ENCODE results near the gene RALGPS1.

Gene RALGPS1

DNA sequence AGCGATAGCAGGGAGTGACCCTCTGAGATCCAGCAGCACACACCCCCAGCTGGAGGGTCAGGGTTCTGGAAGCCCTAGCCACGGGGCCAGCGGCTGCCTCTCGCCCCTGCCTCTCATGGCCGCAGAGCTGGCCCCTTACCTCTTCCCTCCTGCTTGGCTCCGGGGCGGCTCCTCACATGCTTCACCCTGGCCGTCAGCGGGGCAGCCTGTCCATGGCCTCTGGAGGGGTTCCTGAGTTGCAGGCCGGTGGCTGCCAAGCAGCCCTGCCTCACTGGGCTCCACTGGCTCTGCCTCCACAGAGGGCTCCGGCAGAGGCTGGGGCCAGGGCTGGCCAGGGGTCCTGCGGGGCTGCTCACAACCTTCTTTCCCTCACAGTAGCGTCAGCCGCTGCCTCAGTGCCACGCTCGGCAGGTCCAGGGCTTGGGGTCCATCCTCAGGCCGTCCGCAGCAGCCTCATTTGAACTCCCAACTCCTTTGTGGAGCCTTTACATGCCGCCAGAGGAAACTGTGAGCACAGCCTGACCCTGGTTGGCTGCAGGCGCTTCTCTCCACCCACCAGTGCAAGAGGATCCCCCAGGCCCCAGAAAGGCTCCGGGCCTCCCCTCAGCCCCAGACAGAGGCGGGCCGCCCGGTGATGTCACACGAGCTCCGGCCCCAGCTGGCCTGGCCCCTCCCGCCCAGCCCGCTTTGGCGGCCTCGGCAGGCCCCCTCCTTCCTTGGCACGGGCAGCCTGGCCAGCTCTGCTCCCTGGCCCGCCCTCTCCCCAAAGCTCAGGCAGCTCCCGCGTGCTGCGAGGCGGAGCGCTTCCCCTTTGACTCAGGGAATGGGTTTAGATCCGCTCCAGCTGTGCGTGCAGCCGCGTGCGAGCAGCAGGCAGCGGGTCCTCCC lies 207.8 kb downstream of the RALGPS1 start, which contains the start of gene ANGPTL2:
Gene ANGPTL2 (minus strand): TSS at position 460 of the 888 bp plus-strand sequence. CDS start 13,904 bp downstream, outside the sequence.
- no peak for DNase-seq (ENCODE audit: low spot score)

DNA sequence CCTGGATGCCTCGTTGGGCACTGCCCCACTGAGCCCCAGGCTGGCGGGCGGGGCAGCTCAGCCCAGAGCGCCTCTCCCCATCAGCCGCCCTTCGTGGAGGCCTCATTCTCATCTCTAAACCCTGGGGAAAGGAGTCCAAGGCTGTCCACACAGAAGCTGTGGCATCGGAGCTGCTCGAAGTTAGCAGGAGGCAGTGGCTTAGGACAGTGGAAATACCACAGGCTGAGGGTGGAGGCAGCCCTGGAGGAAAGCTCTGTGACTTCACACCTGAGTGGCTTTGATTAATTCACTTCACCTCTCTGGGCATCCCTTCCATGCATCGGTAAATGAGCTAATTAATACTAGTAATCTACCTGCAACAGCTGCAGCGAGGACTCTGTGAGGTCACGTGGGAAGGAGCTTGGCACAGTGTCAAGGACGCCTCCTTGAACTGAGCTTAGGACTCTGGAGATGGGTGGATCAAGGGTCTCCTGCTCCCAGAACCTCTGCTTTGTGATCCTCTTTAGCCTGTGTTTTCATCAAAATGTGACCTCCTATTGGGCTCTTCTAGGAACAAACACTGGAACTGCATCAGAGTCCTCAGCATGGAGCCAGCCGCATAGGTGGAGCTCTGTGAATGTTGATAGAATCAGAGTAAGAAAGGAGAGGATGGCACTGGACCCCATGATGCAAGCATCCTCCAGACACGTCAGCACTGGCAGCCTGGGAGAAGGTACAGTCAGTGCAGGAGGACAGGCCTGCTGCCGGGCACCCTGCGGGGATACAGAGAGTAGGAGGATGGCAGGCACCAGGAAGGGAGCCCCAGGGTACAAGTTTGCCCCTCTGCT lies 208.7 kb downstream of the RALGPS1 start:
- DNase-seq (ENCODE audit: low spot score) = no peak

DNA sequence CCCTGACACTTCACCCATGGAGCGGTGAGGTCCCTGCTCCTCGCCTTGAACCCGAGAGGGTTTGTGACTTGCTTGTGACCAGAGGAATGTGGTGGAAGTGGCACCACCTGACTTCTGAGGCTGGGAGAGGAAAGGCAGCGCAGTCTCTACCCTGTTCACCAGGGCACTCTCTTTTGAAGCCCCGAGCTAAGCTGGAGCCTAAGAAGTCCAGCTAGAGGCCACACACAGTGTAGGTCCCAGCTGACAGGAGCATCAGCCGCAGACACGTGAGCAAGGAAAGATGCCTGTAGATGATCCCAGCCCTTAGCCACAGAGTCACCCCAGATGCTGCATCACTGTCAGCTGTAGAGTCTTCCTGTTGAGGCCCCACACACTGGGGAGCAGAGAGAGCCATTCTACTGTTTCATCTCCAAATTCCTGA lies 209.5 kb downstream of the RALGPS1 start:
- no peak for DNase-seq (ENCODE audit: low spot score)

DNA sequence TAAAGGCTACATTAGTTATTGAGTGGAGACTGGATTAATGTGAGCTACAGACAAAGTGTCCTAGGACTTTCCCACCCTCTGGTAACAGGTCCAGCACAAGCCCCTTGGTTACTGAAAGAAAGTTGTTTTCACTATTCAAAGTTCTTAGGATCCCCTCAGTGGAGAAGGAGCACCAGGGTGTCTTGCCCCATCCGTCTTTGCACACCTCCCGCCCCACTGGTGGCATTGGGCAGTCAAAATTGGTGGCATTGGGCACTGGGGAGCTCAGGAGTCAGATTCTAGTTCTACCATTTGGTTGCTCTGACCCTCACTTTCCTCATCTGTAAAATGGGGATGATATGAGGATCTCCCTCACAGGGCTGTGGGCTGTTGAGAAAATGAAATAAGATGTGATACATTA lies 210.2 kb downstream of the RALGPS1 start:
- DNase-seq (ENCODE audit: low spot score) = no peak

DNA sequence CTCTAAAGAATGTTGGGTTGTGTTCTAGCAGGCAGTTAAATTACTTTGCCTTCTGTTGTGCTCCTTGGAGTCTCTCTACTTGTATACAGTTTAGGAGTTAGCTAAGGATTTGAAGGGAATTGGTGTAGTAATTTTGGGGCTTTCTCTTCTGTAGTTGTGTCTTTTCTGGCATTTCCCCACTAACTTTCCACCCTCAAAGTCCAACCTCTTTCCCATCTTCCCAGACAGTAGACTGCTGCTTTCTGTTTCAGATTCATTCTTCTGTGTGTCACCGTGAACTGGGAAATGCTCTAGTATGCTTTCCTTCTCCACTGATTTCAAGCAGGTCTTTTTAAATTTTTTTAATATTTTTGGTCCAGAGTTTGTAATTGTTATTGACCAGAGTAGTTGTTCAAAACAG lies 212.4 kb downstream of the RALGPS1 start:
- DNase-seq (ENCODE audit: low spot score) = no peak

DNA sequence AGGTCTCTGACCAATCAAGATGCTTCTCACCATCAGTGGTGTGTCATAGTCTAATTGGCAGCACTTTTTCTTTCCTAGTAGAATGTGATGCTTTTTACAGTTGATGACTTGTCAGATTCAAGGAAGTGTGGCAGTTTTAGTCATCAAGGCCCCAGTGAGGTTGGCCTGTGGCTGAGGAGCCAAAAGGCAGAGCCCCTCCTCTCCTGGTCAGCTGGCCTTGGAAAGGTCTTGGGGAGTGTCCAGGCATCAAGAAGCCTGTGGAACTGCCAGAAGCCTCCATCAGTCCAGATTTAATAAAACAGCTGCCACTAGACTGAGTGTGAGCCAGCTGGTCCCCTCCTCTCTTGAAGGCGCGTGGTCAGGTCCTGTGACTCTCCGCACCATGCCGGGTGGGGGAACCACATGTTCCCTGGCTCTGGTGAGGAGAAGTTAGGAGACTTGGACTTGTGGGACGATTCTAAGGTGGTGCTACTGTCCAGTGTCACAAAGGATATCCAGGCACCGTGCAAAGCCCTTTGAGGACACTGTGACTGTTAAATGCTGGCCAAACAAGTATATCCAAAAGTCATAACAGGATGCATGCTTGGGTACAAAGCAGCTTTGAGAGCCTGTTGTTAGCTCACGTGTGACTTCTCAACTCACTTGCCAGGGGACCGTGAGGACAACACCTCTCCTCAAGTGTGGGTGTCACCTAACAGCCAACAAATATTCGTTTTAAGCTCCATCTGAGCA lies 213.9 kb downstream of the RALGPS1 start:
- no peak for DNase-seq (ENCODE audit: low spot score)

DNA sequence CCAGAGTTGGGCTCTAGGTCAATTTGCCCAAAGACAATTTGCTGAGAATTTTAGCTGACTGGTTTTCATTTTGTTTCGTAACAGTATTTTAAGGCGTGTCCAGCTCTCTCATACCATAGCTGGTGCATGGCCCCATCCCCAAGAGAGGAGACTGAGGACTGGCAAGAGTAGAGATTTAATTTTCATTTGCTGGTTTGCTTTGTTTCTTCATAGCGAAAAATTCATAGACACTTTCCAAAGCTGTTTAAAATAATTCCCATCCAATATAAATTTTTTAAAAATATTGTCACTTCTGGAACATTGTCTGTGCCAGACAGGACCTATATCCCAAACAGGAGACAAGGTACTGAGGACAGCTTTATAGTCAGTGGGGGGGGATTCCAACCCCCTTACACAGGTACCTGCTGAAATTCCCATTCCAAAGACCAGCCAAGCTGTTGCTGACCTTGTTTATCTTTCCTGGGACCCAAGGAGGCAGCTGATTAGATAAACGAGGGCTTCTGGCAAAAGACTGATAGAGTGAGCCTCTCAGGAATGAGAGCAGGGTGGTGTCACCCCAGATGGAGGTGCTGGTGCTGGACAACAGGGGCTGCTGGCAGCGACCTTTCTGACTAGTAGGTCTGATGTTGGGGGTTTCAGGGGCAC lies 214.6 kb downstream of the RALGPS1 start:
- DNase-seq (ENCODE audit: low spot score) = no peak

DNA sequence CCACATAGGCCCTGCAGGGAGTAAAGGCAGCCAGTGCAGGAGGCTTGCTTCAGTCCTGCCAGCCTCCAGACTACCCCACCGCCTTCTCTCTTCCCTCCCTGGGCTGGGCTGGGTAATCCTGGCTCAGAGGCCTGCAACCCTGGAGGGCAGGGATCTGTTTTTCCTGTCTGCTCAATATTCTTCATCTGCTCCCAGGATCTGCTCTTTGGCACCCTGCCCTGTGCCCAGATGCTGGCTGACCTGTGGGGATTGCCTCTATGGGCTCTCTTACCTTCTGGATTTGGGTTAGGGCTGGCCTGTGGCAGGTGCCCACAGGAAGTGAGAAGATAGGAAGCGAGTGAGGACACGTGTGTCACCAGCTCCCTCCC lies 215.1 kb downstream of the RALGPS1 start:
- DNase-seq (ENCODE audit: low spot score) = no peak

DNA sequence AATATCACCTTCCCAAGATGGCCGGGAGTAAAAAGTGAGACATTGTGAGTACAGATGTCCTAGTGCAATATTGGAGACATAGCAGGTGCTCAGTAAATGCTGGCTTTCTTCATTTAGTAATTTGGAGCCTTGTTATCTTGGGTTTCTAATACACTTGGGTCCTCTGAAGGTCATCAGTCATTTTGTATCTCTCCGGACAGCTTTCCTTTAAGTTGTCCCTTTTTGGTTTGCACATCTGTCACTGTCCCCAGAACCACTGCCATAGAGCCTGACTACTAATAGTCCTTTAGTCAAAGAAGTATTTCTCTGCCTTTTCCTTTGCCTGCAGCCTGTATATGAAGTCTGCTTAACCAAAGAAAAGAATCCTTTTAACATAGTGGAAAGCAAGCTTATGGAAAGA lies 215.7 kb downstream of the RALGPS1 start:
- no peak for DNase-seq (ENCODE audit: low spot score)

DNA sequence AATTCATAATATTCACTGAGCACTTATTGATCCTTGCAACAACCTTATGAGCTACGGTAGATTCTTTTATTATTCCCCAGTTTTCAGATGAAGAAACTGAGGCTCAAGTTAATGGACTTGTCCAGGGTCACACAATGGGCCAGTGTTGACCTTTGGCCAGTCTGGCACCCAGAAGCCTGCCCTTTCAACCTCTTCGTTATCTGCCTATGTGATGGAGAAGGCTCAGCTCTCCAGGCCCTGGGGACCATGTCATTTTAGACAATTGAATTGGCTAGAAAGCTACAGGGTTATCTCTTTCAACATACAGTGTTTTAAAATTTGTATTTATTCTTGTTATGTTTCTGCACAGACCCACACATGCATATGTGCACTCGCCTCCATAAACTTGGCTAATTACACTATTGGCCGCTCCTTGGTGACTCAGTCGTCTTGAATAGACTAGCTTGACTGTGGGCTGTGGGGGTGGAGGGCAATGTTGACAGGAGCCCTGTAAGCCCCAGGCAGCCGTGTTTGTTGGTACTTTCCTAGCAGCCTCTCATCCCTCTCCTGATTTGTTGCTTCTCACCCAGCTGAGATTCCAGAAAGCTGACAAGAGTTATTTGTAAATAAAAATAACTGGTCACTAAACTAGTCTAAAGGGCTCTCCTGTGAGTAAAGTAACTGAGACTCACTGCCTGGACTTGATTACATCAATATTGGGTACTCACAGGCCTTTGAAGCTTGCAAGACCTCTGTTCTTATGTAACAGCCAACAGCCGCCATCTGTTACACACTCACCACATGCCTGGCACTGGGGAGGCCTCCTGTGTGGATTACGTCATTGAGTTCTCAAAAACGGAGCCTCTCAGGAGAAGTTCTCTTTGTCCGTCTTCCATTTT lies 216.3 kb downstream of the RALGPS1 start:
- DNase-seq (ENCODE audit: low spot score) = no peak

DNA sequence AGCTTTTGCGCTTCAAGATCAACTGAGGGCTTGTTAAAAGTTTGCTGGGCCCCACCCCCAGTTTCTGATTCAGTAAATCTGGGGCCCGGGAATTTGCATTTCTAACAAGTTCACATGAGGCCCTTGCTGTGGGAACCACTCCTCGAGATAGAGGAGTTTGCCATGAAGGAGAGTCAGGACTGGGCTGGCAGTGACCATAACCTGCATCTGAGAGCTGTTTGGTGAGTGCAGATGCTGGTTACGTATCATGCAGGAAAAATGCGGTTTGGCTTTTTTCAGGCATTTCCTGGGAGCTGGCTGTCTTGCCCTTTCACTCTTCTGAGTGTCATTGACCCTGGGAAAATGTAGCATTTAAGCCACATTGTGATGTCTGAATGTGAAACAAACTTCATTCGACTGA lies 217.3 kb downstream of the RALGPS1 start:
- DNase-seq (ENCODE audit: low spot score) = no peak

DNA sequence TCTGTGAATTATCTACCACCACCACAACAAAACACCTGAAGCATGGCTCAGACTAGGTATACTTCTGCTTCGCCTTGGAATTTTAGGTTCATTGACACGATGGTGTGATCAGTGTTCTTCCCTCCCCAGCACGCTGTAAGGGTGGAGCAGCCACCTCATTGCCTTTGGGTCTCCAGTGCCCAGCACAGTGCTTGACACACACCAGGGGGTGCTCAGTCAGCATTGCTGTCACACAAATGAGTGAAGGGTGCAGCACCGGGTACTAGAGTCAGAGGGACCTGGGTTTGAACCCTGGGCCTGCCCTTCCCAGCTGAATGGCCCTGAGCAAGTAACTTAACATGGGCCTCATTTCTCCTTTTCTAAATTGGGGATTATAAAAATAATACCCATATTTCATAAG lies 217.8 kb downstream of the RALGPS1 start:
- no peak for DNase-seq (ENCODE audit: low spot score)

DNA sequence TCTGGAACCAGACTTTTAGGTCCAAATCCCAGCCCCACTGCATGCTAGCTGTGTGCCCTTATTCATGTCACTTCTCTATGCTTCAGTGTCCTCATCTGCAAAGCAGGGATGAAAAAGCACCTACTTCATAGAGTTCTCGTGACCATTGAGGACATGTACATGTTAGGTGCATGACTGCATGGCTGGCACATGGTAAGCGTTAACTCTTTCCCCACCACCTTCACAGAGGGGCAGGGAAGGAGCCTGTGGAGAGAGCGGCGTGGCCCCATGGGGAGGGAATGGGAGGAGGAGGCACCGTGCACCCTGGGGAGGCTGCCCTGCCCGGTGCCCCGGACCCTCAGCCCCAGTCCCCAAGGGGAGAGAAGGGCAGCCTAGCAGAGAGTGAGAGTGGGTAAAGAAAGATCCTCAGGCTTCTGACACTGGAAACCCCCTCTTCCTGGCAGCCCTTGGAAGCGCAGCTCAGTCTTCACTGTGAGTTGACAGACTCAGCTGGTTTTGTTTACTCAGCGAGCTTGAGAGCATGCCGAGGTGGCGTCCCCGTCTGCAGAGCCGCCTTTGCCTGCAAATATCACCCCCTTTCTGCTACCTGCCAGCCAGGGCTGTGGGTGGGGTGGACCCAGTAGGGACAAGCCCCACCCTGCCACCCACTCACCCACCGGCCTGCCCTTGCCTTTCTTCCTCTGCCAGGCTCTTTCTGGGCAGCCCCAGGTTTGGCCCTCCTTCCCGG lies 218.5 kb downstream of the RALGPS1 start:
- DNase-seq (ENCODE audit: low spot score) = no peak

DNA sequence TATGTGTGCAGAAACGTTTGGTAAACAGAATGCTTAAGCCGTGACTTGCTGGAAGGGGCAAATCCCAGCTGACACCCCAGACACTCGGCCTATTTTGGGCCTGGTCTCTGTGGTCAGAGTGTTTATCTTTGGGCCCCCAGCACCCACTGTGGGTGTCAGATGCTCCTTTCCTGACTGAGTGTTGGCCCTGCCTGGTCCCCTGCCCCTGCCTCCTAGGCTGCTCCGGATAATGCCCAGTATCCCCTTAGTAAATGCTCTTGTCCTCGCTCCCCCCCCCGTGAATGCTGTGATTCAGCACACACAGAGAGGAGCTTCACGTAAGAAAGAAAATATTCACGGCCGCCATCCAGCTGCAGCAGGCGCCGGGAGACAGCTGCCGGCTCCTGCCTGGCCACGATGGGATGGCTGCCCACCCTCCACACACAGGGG lies 219.2 kb downstream of the RALGPS1 start:
- DNase-seq (ENCODE audit: low spot score) = no peak

DNA sequence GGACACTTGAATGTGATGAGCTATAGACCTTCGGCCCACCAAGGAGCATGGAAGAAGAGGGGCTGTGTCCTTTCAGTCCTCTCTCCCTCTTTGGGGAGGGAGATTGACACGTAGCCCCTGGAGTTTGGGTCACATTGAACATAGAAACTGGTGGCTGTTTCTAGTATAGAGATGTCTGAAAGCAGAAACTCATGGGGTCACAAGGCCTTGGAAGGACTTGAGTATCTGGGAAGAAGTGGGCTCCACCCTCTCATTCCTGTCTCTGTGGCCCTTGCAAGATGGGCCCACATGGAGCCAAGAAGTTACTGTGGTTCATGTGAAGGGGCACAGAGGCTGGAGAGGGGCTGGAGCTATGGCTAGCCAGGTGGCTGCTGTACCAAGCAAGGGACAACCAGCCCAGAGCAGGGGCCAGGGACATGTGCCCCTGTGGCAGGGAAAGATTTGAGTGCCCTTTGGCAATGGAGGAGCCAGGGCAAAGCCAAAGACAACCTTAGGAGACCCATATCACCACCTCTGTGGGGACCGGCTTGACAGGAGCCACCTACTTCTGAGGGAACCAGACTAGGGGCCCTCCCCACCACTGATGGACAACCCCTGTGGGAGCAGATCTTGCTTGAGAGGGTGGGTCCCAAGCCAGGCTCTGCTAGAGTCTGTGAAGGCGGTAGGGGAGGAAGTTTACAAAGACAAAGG lies 220.6 kb downstream of the RALGPS1 start:
- no peak for DNase-seq (ENCODE audit: low spot score)

DNA sequence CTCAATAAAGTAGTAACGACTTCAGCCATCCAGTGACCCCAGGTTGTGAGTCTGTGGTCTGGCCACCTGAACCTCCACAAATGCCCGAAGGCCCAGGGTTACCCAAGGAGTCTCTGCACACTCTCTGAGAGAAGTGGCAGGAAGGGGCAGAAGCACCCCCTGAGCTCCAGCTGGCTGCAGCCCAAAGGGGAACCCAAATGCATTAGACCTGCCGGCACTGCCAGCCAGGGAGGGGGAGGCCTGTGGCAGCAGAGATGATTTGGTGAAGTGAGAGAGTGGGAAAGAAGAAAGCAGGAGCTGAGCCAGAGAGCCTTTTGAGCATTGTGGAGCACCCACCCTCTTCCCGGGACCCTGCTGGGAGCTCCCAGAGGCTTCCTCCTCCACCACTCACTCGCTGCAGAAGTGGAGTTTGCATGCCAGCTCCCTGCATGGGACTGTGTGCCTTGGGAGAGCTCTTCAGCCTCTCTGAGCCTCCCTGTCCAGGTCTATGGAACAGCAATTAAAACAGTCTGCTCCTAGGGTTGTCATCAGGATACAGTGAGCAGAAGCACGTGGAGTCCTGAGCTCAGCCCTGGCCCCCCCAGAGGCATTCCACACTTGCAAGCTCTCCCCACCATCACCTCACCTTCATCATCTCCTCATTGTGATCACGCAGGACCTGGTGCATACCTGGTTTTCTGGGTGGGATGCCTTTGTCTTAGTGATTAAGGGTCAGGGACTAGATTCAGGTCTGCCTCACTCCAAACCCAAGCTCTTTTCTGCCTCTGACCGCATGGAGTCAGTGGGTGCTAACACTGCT lies 221.7 kb downstream of the RALGPS1 start:
- no peak for DNase-seq (ENCODE audit: low spot score)

DNA sequence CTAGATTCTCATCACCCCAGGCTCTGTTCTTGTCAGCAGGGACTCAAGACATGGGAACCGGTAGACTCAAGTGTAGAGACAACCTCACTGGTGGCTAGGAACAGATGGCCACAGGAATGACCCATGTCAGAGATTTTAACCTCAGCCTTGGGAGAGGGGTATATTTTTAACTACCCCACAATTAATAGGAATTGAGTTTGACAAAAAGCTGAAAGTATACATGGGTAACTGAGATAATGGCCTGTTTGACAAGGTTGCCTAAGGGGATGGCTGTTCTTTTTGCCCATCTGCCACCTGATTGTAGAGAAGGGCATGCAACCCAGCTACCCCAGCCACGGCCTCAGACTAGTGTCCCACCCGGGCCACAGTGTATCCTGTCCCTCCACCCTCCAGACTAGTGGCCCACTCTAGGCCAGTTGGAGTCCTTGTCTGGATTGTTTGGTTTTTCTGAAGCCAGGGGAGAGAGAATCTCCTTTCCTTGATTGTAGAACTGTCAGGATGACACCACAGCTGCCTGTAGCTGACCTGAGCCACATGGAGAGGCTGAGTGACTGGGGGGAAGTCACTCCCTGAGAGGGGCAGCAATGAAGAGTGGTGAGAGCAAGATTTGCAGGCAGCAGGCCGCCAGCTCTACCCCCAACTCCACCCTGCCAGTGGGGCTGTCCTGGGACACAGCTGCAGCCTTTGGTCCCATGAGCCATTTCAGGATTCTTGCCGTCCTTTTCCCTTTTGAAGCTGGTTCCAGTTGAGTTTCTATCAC lies 222.5 kb downstream of the RALGPS1 start:
- no peak for DNase-seq (ENCODE audit: low spot score)

Measured in SW480 (cell line).